IPS-15b (cell line): ENCODE measurements around the gene DCDC2.
"Not testable (repeated sequence)": the region's sequence is repeated elsewhere in the genome, so short reads cannot be mapped to it uniquely, and the experiment has no call there.

Source experiments
- H3K27me3 ChIP-seq: one replicate; pipeline ENCODE4 v1.6.1; 2013; ENCODE audit warnings: low read length; ENCODE audit not compliant: control insufficient read depth, insufficient read depth
- H3K36me3 ChIP-seq: one replicate; pipeline ENCODE4 v1.6.1; 2013; ENCODE audit warnings: low read length; ENCODE audit not compliant: control insufficient read depth, insufficient read depth
- H3K4me1 ChIP-seq: one replicate; pipeline ENCODE4 v1.6.1; 2013; ENCODE audit warnings: mild to moderate bottlenecking, low read length; ENCODE audit not compliant: control insufficient read depth, insufficient read depth
- H3K4me3 ChIP-seq: one replicate; pipeline ENCODE4 v1.5.1; 2013; ENCODE audit warnings: low read depth, low read length
- H3K9ac ChIP-seq: one replicate; pipeline ENCODE4 v1.6.1; 2013; ENCODE audit warnings: low read depth, mild to moderate bottlenecking, low read length
- H3K9me3 ChIP-seq: one replicate; pipeline ENCODE4 v1.6.1; 2013; ENCODE audit warnings: mild to moderate bottlenecking, low read length; ENCODE audit not compliant: control insufficient read depth, insufficient read depth

DCDC2 gene

DNA sequence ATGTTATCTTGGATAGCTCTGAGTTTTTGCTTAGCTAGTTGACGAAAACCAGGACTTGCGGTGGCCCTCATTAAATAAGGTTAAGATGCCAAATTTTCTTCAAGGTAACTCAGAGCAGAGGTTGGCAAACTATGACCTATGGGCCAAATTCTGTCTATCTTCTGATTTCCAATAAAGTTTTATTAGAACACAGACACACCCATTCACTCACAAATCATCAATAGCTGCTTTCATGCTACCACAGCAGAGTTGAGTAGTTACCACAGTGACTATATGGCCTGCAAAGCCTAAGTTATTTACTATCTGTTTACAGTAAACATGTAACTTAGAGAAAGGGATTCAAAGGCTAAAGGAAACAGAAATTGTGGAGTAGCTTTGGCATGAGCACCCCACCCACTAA, 23.6 kb downstream of the DCDC2 start:
- Histone ChIP-seq H3K9me3 (no peaks in the 10 kb centered on the region), H3K36me3 (no peaks in the 10 kb centered on the region), H3K4me1 (no peaks in the 10 kb centered on the region), H3K9ac (no peak overlapping the region), H3K4me3 (no peak overlapping the region), H3K27me3 (no peaks in the 10 kb centered on the region)

DNA sequence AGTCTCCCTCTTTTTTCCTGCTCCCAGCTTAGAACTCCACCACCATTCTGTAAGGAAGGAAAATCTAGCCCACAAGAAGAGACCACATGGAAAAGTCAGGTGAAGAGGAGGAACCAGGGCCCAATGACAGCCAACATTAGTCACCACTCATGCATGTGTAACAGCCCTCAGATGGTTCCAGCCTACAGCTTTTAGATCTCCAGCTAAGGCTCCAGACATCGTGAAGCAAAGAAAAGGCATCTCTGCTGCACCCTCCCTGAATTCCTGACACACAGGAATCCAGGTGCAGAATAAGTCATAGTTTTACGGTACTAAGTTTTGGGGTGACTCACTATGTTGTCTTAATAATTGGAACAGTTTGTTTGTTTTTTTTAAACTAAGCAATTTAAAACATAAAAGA, 25.5 kb downstream of the DCDC2 start:
- Histone ChIP-seq H3K27me3 (no peaks in the 10 kb centered on the region), H3K36me3 (no peaks in the 10 kb centered on the region), H3K9ac (no peak overlapping the region), H3K4me3 (no peak overlapping the region), H3K9me3 (no peaks in the 10 kb centered on the region), H3K4me1 (no peaks in the 10 kb centered on the region)

DNA sequence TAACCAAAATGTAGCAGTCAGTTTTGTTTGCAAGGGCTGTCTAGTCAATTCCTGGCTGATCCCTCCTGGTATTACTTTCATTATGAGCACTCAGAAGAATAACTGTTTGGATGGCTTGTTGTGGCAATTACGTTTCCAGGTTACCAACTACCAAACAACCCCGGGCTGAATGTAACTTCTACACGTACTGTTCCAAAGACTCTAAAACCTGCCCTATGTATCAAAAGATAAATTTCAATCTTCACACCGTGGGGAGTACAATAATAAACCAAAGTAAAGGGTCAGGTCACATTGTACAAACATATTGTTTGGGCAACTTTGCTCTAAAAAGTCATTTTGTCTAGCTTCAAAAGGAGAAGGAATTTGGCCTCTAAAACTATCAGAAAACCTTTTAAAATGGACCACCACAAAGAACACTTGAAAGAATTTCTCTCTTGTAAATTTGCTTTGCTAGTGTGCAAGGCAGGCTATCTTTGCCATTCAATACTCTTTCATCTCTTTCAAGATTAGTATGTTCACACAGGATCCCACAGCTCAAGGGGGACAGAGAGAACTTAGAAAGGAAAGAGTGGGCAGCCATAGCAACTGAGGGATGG, 27.6 kb downstream of the DCDC2 start:
- no peak overlapping the region for H3K9ac ChIP-seq
- H3K27me3 ChIP-seq = peaks cover 2% of the 10 kb centered on the region
- no peak overlapping the region for H3K4me3 ChIP-seq
- H3K36me3 ChIP-seq = no peaks in the 10 kb centered on the region
- no peaks in the 10 kb centered on the region for H3K4me1 ChIP-seq
- no peaks in the 10 kb centered on the region for H3K9me3 ChIP-seq

DNA sequence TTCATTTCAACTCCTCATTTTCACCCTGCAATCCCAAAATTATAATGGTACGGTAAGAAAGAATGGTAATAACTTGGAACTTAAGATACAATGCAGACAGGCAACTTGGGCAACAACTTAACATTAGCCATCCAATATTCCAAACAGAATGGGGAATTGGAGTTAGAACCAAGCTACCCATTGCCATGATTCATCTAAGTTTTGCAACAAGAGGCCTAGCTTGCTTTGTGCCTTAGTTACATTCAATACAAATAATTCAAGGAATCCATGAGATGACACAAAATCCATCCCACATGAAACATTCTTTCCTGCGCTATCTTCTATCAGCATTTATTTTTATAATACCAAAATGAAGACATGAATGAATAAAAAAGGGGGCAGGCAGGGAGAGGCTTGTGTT, 28.4 kb downstream of the DCDC2 start:
- Histone ChIP-seq H3K27me3 (peaks cover 5% of the 10 kb centered on the region), H3K36me3 (no peaks in the 10 kb centered on the region), H3K9me3 (no peaks in the 10 kb centered on the region), H3K4me1 (no peaks in the 10 kb centered on the region), H3K9ac (no peak overlapping the region), H3K4me3 (no peak overlapping the region)

DNA sequence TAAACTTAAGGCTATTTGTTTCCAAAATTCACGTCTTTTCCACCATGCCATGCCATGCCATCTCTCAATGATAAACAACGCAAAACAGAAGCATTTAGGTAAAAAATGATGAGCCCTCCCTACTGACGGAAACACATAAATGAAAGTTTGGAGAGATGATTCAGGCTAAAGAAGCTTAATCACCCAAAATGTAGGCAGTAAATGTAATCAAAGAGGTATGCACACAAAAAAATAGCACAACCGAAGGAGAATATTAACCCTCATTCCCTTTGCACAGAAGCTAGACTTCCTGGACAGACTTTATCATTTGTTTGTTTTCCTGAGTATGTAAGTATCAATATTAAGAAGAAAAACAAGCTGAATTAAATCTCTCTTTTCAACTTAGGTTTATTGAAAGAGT, 28.8 kb downstream of the DCDC2 start:
- Histone ChIP-seq H3K27me3 (peaks cover 5% of the 10 kb centered on the region), H3K36me3 (no peaks in the 10 kb centered on the region), H3K9ac (no peak overlapping the region), H3K9me3 (no peaks in the 10 kb centered on the region), H3K4me3 (no peak overlapping the region), H3K4me1 (peaks cover 4% of the 10 kb centered on the region)

DNA sequence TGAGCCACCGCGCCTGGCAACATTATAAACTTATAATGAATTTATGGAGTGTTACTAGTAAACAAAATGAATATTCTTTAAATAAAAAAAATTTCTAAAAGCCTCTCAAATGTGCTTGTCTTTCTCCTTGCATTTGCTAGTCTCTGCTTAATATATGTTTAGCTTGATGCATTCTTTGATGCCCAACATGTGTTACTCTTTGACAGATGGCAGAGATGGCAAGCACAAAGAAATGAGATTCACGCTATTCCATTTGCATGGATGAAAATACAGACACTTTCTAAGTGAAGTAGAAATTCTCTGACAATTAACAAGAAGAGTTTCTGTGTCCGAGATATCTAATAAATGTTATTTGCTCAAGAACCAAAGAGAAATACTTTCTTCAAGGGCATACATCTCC, 30.1 kb downstream of the DCDC2 start:
- Histone ChIP-seq H3K4me3 (no peak overlapping the region), H3K36me3 (no peaks in the 10 kb centered on the region), H3K9ac (no peak overlapping the region), H3K27me3 (peaks cover 5% of the 10 kb centered on the region), H3K4me1 (peaks cover 7% of the 10 kb centered on the region), H3K9me3 (no peaks in the 10 kb centered on the region)

DNA sequence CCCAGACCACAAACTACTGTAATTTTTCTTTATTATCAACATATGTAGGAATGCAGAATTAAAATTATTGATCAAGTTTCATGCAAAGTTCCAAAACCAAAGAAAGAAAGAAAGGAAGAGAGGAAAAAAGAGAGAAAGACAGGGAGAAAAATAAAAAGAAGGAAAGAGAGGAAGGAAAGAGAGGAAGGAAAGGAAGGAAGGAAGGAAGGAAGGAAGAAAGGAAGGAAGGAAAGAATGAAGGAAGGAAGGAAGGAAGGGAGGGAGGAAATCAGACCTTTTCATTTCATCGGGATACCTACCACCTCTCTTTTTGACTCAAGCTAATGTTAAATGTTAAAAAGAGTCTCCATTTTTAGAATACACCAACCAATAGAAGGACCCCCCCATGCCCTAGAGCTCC, 31.9 kb downstream of the DCDC2 start:
- Histone ChIP-seq H3K9ac (no peak overlapping the region), H3K9me3 (no peaks in the 10 kb centered on the region), H3K27me3 (peaks cover 7% of the 10 kb centered on the region), H3K36me3 (no peaks in the 10 kb centered on the region), H3K4me1 (peaks cover 11% of the 10 kb centered on the region), H3K4me3 (no peak overlapping the region)

DNA sequence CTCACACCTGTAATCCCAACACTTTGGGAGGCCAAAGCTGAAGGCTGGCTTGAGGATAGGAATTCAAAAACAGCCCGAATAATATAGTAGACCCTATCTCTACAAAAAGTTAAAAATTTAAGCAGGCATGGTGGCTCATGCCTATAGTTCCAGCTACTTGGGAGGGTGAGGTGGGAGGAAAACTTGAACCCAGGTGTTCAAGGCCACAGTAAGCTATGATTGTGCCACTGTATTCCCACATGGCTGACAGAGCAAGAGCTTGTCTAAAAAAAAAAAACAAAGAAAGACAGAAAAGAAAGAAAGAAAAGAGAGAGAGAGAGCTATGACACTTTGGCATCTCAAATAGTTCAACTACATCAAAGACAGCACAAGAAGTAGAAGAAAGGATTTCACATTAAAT, 33.2 kb downstream of the DCDC2 start:
- no peaks in the 10 kb centered on the region for H3K36me3 ChIP-seq
- peaks cover 11% of the 10 kb centered on the region for H3K4me1 ChIP-seq
- no peak overlapping the region for H3K9ac ChIP-seq
- H3K27me3 ChIP-seq = peaks cover 13% of the 10 kb centered on the region
- H3K4me3 ChIP-seq = no peak overlapping the region
- H3K9me3 ChIP-seq = no peaks in the 10 kb centered on the region

DNA sequence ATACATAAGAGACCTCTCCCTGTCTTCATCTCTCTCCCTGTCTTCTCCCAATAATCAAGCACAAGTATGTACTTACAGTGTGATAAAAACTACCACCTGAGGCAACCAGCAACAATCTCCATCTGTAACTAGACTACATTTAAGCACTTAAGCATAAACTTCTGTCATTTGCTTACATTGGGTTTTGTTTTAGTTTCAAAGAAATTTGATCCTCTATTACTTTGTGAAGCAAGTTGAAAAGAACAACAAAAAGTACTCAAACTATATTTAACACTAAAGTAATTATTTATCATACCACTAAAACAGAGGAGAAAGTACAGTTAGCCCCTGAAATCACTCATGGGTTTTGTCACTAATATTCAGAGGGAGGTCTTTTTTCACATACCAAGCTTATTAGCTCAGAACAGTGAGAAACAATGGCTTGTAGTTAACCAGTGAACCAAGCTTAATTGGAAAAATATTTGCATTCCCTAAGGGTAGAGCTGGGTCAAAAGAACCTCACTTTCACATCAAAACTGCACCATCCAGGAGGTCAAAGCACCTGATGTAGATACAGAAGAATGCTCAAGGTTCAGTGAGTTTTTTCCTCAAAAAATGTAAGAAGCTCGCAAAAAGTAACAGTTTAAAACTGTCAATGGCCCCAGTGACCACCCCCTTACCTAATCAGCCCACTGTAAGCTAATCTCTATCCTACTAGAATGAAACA, 34.1 kb downstream of the DCDC2 start:
- Histone ChIP-seq H3K9ac (no peak overlapping the region), H3K27me3 (peaks cover 15% of the 10 kb centered on the region), H3K4me1 (peaks cover 11% of the 10 kb centered on the region), H3K36me3 (no peaks in the 10 kb centered on the region), H3K4me3 (no peak overlapping the region), H3K9me3 (no peaks in the 10 kb centered on the region)

DNA sequence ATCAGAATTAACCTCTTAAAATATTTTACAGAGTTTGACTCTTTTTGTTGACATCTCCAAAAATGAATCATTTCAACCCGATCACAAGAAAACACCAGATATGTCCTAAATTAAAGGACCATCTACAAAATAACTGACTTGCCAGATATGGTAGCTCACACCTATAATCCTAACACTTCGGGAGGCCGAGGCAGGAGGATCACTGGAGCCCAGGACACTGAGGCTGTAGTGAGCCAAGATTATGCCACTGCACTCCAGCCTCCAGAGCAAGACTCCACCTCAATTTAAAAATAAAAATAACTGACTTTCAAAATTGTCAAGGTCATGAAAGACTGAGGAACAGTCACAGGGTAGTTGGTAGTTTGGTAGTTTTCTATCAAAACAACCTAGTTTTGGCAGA, 34.9 kb downstream of the DCDC2 start:
- Histone ChIP-seq H3K4me1 (peaks cover 11% of the 10 kb centered on the region), H3K4me3 (no peak overlapping the region), H3K36me3 (no peaks in the 10 kb centered on the region), H3K9me3 (no peaks in the 10 kb centered on the region), H3K9ac (no peak overlapping the region), H3K27me3 (peaks cover 15% of the 10 kb centered on the region)

DNA sequence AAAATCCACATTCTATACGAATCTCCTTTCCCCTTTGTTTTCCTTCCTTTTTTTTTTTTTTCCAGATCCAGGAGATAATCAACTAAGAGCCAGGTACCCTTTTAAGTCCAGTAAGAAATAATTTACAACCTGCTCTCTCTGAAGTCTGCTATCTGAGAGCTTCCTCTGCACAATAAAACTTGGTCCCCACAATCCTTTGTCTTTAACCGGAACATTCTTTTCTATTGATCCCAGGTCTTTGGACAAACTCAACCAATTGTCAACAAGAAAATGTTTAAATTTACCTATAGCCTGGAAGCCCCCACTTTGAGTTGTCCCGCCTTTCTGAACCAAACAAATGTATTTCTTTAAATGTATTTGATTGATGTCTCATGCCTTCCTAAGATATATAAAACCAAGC, 35.4 kb downstream of the DCDC2 start:
- not testable (repeated sequence) for H3K9me3 ChIP-seq, H3K4me3 ChIP-seq, H3K36me3 ChIP-seq, H3K9ac ChIP-seq
- H3K4me1 ChIP-seq = peaks cover 11% of the 10 kb centered on the region
- H3K27me3 ChIP-seq = peaks cover 15% of the 10 kb centered on the region

DNA sequence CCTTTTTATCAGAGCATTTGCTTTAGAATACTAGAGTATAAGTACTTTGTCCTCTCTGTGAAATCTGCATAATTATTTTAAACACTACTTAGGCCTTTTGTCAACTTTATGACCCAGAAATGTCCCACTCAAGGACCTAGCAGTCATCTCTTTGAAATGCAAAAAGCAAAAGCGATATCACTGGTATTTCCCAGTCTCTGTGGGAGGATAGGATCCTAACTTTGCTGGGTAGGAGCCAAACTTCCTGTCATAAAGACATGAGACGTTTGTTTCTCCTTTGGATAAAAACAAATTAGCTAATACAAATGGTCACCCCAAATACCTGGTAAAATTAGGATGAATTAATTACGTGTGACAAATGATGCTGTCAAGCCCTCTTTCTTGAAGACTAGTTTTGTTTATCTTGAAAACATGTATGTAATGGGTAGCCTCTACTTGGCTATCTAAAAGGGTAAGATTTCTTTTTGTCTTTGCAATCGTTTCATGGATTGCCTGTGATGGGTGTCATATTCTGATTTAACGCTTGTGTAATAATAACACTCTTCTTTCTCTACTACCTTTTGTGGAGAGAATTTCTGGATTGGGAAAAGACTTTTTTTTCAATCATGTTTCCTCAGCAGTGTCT, 36.2 kb downstream of the DCDC2 start:
- H3K4me1 ChIP-seq = peaks cover 11% of the 10 kb centered on the region
- no peaks in the 10 kb centered on the region for H3K36me3 ChIP-seq
- no peak overlapping the region for H3K9ac ChIP-seq
- H3K27me3 ChIP-seq = peaks cover 15% of the 10 kb centered on the region
- no peak overlapping the region for H3K4me3 ChIP-seq
- no peaks in the 10 kb centered on the region for H3K9me3 ChIP-seq
